H9 (cell line): ENCODE data around the gene IGSF22. TPM values are rescaled to one million over a fixed set of nuclear protein-coding genes. Genes with fewer than 3 reads are reported as not detected.

ENCODE experiments used
- DNase-seq: peaks from one replicate; pipeline ENCODE4 v3.0.0-alpha.2; 2017
- H2AFZ ChIP-seq: one replicate; pipeline ENCODE4 v1.6.1; 2013; ENCODE audit warnings: mild to moderate bottlenecking, low read length, control low read depth, moderate library complexity
- H2AK5ac ChIP-seq: 2 replicates; pipeline ENCODE4 v1.6.1; 2013; ENCODE audit warnings: low read length, control low read depth, mixed read lengths; ENCODE audit not compliant: insufficient read length
- H2BK120ac ChIP-seq: one replicate; pipeline ENCODE4 v1.6.1; 2013; ENCODE audit warnings: low read depth, mild to moderate bottlenecking, low read length, control low read depth, inconsistent platforms; ENCODE audit not compliant: poor library complexity, severe bottlenecking
- H2BK12ac ChIP-seq: 2 replicates; pipeline ENCODE4 v1.6.1; 2013; ENCODE audit warnings: low read length, control low read depth, mixed read lengths, low read depth; ENCODE audit not compliant: insufficient read length
- H2BK15ac ChIP-seq: 2 replicates; pipeline ENCODE4 v1.6.1; 2013; ENCODE audit warnings: low read depth, low read length, control low read depth
- H2BK20ac ChIP-seq: one replicate; pipeline ENCODE4 v1.6.1; 2013; ENCODE audit warnings: low read depth, mild to moderate bottlenecking, low read length, control low read depth, inconsistent platforms; ENCODE audit not compliant: poor library complexity, severe bottlenecking
- H2BK5ac ChIP-seq: 2 replicates; pipeline ENCODE4 v1.6.1; 2013; ENCODE audit warnings: low read length, control low read depth, mixed read lengths; ENCODE audit not compliant: insufficient read length
- H3K14ac ChIP-seq: 2 replicates; pipeline ENCODE4 v1.6.1; 2013; ENCODE audit warnings: low read length, control low read depth; ENCODE audit not compliant: insufficient read depth
- H3K18ac ChIP-seq: 2 replicates; pipeline ENCODE4 v1.6.1; 2013; ENCODE audit warnings: low read depth, mild to moderate bottlenecking, mixed read lengths, low read length, control low read depth; ENCODE audit not compliant: insufficient read length
- H3K23ac ChIP-seq: 2 replicates; pipeline ENCODE4 v1.6.1; 2013; ENCODE audit warnings: low read length, control low read depth, mixed read lengths, low read depth; ENCODE audit not compliant: insufficient read length
- H3K23me2 ChIP-seq: 2 replicates; pipeline ENCODE4 v1.6.1; 2013; ENCODE audit warnings: low read depth, mild to moderate bottlenecking, mixed read lengths, low read length, control low read depth; ENCODE audit not compliant: insufficient read length, poor library complexity, severe bottlenecking
- H3K27ac ChIP-seq: 2 replicates; pipeline ENCODE4 v1.5.1; 2013; ENCODE audit warnings: low read length, control low read depth, mixed read lengths, low read depth; ENCODE audit not compliant: insufficient read length
- H3K27me3 ChIP-seq: 2 replicates; pipeline ENCODE4 v1.6.1; 2013; ENCODE audit warnings: low read length, control low read depth, inconsistent platforms; ENCODE audit not compliant: insufficient read depth
- H3K4ac ChIP-seq: 2 replicates; pipeline ENCODE4 v1.6.1; 2013; ENCODE audit warnings: low read depth, mild to moderate bottlenecking, control low read depth, inconsistent platforms, low read length, moderate library complexity
- H3K4me1 ChIP-seq: 2 replicates; pipeline ENCODE4 v1.6.1; 2013; ENCODE audit warnings: low read length, control low read depth, inconsistent platforms; ENCODE audit not compliant: insufficient read depth
- H3K4me2 ChIP-seq: 2 replicates; pipeline ENCODE4 v1.6.1; 2013; ENCODE audit warnings: low read length, control low read depth, mixed read lengths; ENCODE audit not compliant: insufficient read length, insufficient read depth
- H3K56ac ChIP-seq: 2 replicates; pipeline ENCODE4 v1.6.1; 2013; ENCODE audit warnings: low read depth, mild to moderate bottlenecking, mixed read lengths, low read length, control low read depth; ENCODE audit not compliant: insufficient read length
- H3K79me1 ChIP-seq: 2 replicates; pipeline ENCODE4 v1.6.1; 2013; ENCODE audit warnings: low read depth, mild to moderate bottlenecking, moderate library complexity, low read length, control low read depth, inconsistent platforms; ENCODE audit not compliant: insufficient read depth, poor library complexity, severe bottlenecking
- H3K79me2 ChIP-seq: 2 replicates; pipeline ENCODE4 v1.6.1; 2013; ENCODE audit warnings: low read length, control low read depth, inconsistent platforms; ENCODE audit not compliant: insufficient read depth
- H3K9ac ChIP-seq: 2 replicates; pipeline ENCODE4 v1.6.1; 2013; ENCODE audit warnings: low read length, control low read depth, mixed read lengths; ENCODE audit not compliant: insufficient read length; ENCODE audit errors: extremely low read depth
- H3K9me3 ChIP-seq: one replicate; pipeline ENCODE4 v1.6.1; 2013; ENCODE audit warnings: low read depth, low read length, inconsistent platforms; ENCODE audit not compliant: control insufficient read depth
- H3T11ph ChIP-seq: one replicate; pipeline ENCODE4 v1.6.1; 2013; ENCODE audit warnings: mild to moderate bottlenecking, low read length, control low read depth, inconsistent platforms
- H4K20me1 ChIP-seq: one replicate; pipeline ENCODE4 v1.6.1; 2013; ENCODE audit not compliant: control insufficient read depth, insufficient read length, insufficient read depth
- H4K5ac ChIP-seq: 2 replicates; pipeline ENCODE4 v1.6.1; 2013; ENCODE audit warnings: low read depth, mild to moderate bottlenecking, mixed read lengths, low read length, control low read depth; ENCODE audit not compliant: insufficient read length
- H4K8ac ChIP-seq: replicated peaks from 2 replicates; pipeline ENCODE4 v1.6.1; 2013; ENCODE audit warnings: low read length, control low read depth, mixed read lengths, low read depth; ENCODE audit not compliant: insufficient read length
- H4K91ac ChIP-seq: 2 replicates; pipeline ENCODE4 v1.6.1; 2013; ENCODE audit warnings: low read depth, mild to moderate bottlenecking, moderate library complexity, mixed read lengths, low read length, control low read depth; ENCODE audit not compliant: insufficient read length
- H3K27ac Mint-ChIP-seq, 3 experiments: 2 replicates in 2 of 3; 3 replicates in 1 of 3; pipeline ENCODE4 v1.8.0; 2020 to 2021; ENCODE audit warnings: mixed read lengths in 3 of 3, mild to moderate bottlenecking in 1 of 3, moderate library complexity in 1 of 3
- H3K27me3 Mint-ChIP-seq: 2 replicates; pipeline ENCODE4 v1.8.0; 2021; ENCODE audit warnings: low read depth, mild to moderate bottlenecking, moderate library complexity, mixed read lengths
- H3K36me3 Mint-ChIP-seq, 3 experiments: 2 replicates in 2 of 3; 3 replicates in 1 of 3; pipeline ENCODE4 v1.8.0; 2020 to 2021; ENCODE audit warnings: low read depth in 3 of 3, mixed read lengths in 3 of 3; ENCODE audit not compliant: insufficient read depth in 1 of 3
- H3K4me1 Mint-ChIP-seq, 2 experiments: 2 replicates each; pipeline ENCODE4 v1.8.0; 2020; ENCODE audit warnings: mixed read lengths in 2 of 2
- H3K4me3 Mint-ChIP-seq, 2 experiments: 2 replicates in 1 of 2; 3 replicates in 1 of 2; pipeline ENCODE4 v1.8.0; 2020 to 2021; ENCODE audit warnings: mild to moderate bottlenecking in 2 of 2, mixed read lengths in 2 of 2, moderate library complexity in 1 of 2
- H3K9me3 Mint-ChIP-seq, 2 experiments: 2 replicates in 1 of 2; 3 replicates in 1 of 2; pipeline ENCODE4 v1.8.0; 2020; ENCODE audit warnings: mild to moderate bottlenecking in 2 of 2, mixed read lengths in 2 of 2, moderate library complexity in 1 of 2
- WGBS: extraction: QIAGEN DNeasy Blood & Tissue Kit; methylation state at CpG from one replicate; pipeline ENCODE4 v1.1.7; 2013; ENCODE audit warnings: missing lambda C conversion rate, low lambda C conversion rate, mixed read lengths; ENCODE audit not compliant: insufficient read length; ENCODE audit errors: extremely low coverage; 5-methylcytosine and 5-hydroxymethylcytosine counted together
- total RNA-seq: library from RNA; stranded (reverse); gene quantifications from 2 replicates; pipeline ENCODE4 v1.2.1, GENCODE V29; 2021
- TF ChIP-seq, protein P1 (sequence below): fragments of 200-600 bp; sonication (generic); conservative IDR thresholded peaks from 3 replicates; pipeline ENCODE4 v1.8.0; 2021; ENCODE audit warnings: antibody characterized with exemption, mild to moderate bottlenecking

IGSF22 gene
- total RNA-seq, 1 experiment from 2014 or later: 0.35 TPM

DNA sequence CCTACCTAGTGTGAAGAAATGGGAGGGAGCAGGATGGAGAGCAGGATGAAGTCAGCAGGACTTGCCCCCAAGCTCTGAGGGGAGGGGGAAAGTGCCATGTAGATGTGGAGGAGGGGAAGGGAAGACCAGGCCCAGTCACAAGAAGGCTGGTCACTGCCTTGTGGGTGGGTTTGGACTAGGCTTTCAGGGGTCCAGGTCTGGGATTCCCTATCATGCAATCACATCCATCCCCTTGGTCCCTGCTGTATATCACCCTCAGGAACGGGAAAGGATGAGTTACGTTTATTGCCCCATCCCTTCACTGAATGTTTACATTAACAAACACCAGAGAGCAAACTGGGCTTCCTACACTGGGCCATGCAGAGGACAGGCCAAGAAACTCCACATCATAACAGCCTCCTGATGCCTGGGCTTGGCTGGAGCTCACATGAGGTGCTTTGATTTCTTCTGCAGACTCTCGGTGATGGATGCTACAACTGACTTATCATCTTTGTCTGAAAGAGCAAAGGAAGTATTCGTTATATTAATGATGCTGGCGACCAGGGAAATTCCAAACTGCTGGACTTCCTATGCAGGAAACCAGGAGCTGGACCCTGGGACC is 21.8 kb downstream of the IGSF22 start:
- Histone ChIP-seq H3K23me2 (no peaks in the 10 kb centered on the region), H2BK120ac (no peak overlapping the region), H2BK5ac (no peak overlapping the region), H2BK15ac (no peak overlapping the region), H3K18ac (no peak overlapping the region), H4K8ac (no peak overlapping the region), H3K79me1 (no peaks in the 10 kb centered on the region), H2AFZ (no peak overlapping the region), H3K4ac (no peak overlapping the region), H2BK12ac (no peak overlapping the region), H3K79me2 (no peaks in the 10 kb centered on the region), H3T11ph (no peak overlapping the region), H4K5ac (no peak overlapping the region), H2AK5ac (no peak overlapping the region), H3K4me1 (no peaks in the 10 kb centered on the region), H2BK20ac (no peak overlapping the region), H4K20me1 (no peaks in the 10 kb centered on the region), H3K27ac (no peak overlapping the region), H3K9me3 (no peaks in the 10 kb centered on the region), H3K9ac (no peak overlapping the region), H4K91ac (no peak overlapping the region), H3K4me2 (no peak overlapping the region), H3K23ac (no peak overlapping the region), H3K56ac (no peak overlapping the region), H3K27me3 (no peaks in the 10 kb centered on the region; the same call in 1 of the 2 replicates), H3K14ac (no peak overlapping the region)
- WGBS: no CpG with 5 or more reads among the region's 5 CpGs
- Mint-ChIP-seq H3K27ac (no peak overlapping the region), H3K36me3 (no peaks in the 10 kb centered on the region), H3K4me3 (no peak overlapping the region), H3K27me3 (peaks cover 44% of the 10 kb centered on the region), H3K9me3 (no peaks in the 10 kb centered on the region), H3K4me1 (peaks cover 14 to 18% of the 10 kb centered on the region in 2 experiments)
- DNase-seq: no peak
- TF ChIP-seq, protein P1, sequence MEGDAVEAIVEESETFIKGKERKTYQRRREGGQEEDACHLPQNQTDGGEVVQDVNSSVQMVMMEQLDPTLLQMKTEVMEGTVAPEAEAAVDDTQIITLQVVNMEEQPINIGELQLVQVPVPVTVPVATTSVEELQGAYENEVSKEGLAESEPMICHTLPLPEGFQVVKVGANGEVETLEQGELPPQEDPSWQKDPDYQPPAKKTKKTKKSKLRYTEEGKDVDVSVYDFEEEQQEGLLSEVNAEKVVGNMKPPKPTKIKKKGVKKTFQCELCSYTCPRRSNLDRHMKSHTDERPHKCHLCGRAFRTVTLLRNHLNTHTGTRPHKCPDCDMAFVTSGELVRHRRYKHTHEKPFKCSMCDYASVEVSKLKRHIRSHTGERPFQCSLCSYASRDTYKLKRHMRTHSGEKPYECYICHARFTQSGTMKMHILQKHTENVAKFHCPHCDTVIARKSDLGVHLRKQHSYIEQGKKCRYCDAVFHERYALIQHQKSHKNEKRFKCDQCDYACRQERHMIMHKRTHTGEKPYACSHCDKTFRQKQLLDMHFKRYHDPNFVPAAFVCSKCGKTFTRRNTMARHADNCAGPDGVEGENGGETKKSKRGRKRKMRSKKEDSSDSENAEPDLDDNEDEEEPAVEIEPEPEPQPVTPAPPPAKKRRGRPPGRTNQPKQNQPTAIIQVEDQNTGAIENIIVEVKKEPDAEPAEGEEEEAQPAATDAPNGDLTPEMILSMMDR: no peak
